T-helper 1 cell treated with Interleukin-12 subunit alpha and Interleukin-12 subunit beta and Interleukin-4 antibody, amounts not matched to agents 30 ng/mL and 1 ng/mL, for 36 hours (primary cell): ENCODE results near the gene ZNF341. TPM values are rescaled to one million over a fixed set of nuclear protein-coding genes. Genes with fewer than 3 reads are reported as not detected.

Source experiments
- intact Hi-C: fragments of 100-400 bp; cut with micrococcal nuclease; formaldehyde crosslinking; loops from one replicate; pipeline ENCODE4 v1.15.1; 2024
- total RNA-seq: library from RNA; stranded (reverse); gene quantifications from 2 replicates; pipeline ENCODE4 v1.2.3, GENCODE V29; 2022

ZNF341 gene
- total RNA-seq, 1 donor from 2014 or later: 7.0 TPM

GRCh38 chr20:33701629-33702450 is 30.0 kb upstream of the ZNF341 start:
- intact Hi-C loops: no loop called here

GRCh38 chr20:33702861-33703260 is 28.9 kb upstream of the ZNF341 start:
- intact Hi-C loops: no loop called here

- intact Hi-C loops: no loop called here
These were observed 28.2 kb upstream of the ZNF341 start for GRCh38 chr20:33703498-33704137.

GRCh38 chr20:33704197-33704924 is 27.4 kb upstream of the ZNF341 start:
- intact Hi-C loops: no loop called here

- intact Hi-C loops: no loop called here
These were observed 24.1 kb upstream of the ZNF341 start for GRCh38 chr20:33707668-33708067.

- intact Hi-C loops: no loop called here
These were observed 22.4 kb upstream of the ZNF341 start for GRCh38 chr20:33709398-33709797.

- intact Hi-C loops: no loop called here
These were observed 21.8 kb upstream of the ZNF341 start for GRCh38 chr20:33709905-33710541.

- intact Hi-C loops: no loop called here
These were observed 20.9 kb upstream of the ZNF341 start for GRCh38 chr20:33710681-33711445.

GRCh38 chr20:33711446-33711738 is 20.4 kb upstream of the ZNF341 start:
- intact Hi-C loops: no loop called here

- intact Hi-C loops: no loop called here
These were observed 17.9 kb upstream of the ZNF341 start for GRCh38 chr20:33713865-33714367.

- intact Hi-C loops: no loop called here
These were observed 15.3 kb upstream of the ZNF341 start for GRCh38 chr20:33716498-33716897.

GRCh38 chr20:33719277-33719988 is 12.4 kb upstream of the ZNF341 start:
- intact Hi-C loops: no loop called here

- intact Hi-C loops: loop anchor here (1.0 to 2.0 kb wide), 13 partner anchors 11 to 839 kb away; partner anchors contain the start of genes ACTL10, AHCY, CDK5RAP1 and CHMP4B
These were observed 11.6 kb upstream of the ZNF341 start, which contains the start of gene PXMP4 for GRCh38 chr20:33719989-33720709. Gene PXMP4 (minus strand): TSS chr20:33720310. CDS start chr20:33720207, 103 bp downstream.

- intact Hi-C loops: loop anchor here (2.0 kb wide), 2 partner anchors 581 to 837 kb away; partner anchors contain the start of genes AHCY and MAP1LC3A
These were observed 10.2 kb upstream of the ZNF341 start for GRCh38 chr20:33721391-33722140.

- intact Hi-C loops: no loop called here
These were observed 7.2 kb upstream of the ZNF341 start for GRCh38 chr20:33724439-33725094.

- intact Hi-C loops: no loop called here
These were observed 6.1 kb upstream of the ZNF341 start for GRCh38 chr20:33725607-33726264.

GRCh38 chr20:33727115-33727479 is 4.7 kb upstream of the ZNF341 start:
- intact Hi-C loops: no loop called here

GRCh38 chr20:33727806-33728205 is 4.0 kb upstream of the ZNF341 start:
- intact Hi-C loops: no loop called here
